HEK293 (cell line): ENCODE results near the gene SLC18A2.

Source experiments
- FEZF1 ChIP-seq: fragments of 450-650 bp; formaldehyde crosslinking; IDR thresholded peaks from 2 replicates; pipeline ENCODE4 v1.5.1; 2016; ENCODE audit warnings: missing biosample characterization, missing genetic modification characterization
- OVOL3 ChIP-seq: fragments of 450-650 bp; formaldehyde crosslinking; IDR thresholded peaks from 2 replicates; pipeline ENCODE4 v1.5.1; 2016; ENCODE audit warnings: missing biosample characterization, missing genetic modification characterization
- SALL2 ChIP-seq: fragments of 450-650 bp; formaldehyde crosslinking; IDR thresholded peaks from 2 replicates; pipeline ENCODE4 v1.5.0; 2017; ENCODE audit warnings: missing biosample characterization, mild to moderate bottlenecking, missing genetic modification characterization, borderline replicate concordance
- SETDB1 ChIP-seq: IDR thresholded peaks from one replicate; pipeline ENCODE4 v1.6.1; 2017; ENCODE audit warnings: mild to moderate bottlenecking, low read length, moderate library complexity, mixed read lengths; ENCODE audit not compliant: insufficient read length
- SP2 ChIP-seq: fragments of 450-650 bp; formaldehyde crosslinking; IDR thresholded peaks from 2 replicates; pipeline ENCODE4 v1.5.1; 2016; ENCODE audit warnings: missing biosample characterization, missing genetic modification characterization
- SP7 ChIP-seq: fragments of 450-650 bp; formaldehyde crosslinking; IDR thresholded peaks from 2 replicates; pipeline ENCODE4 v1.5.1; 2016; ENCODE audit warnings: missing biosample characterization, missing genetic modification characterization
- ZBTB17 ChIP-seq: fragments of 450-650 bp; formaldehyde crosslinking; IDR thresholded peaks from 2 replicates; pipeline ENCODE4 v1.5.1; 2016; ENCODE audit warnings: missing biosample characterization, missing genetic modification characterization
- ZBTB20 ChIP-seq: fragments of 450-650 bp; formaldehyde crosslinking; IDR thresholded peaks from 2 replicates; pipeline ENCODE4 v1.5.1; 2016; ENCODE audit warnings: missing biosample characterization, missing genetic modification characterization
- ZFP3 ChIP-seq: fragments of 450-650 bp; formaldehyde crosslinking; IDR thresholded peaks from 2 replicates; pipeline ENCODE4 v1.5.1; 2016; ENCODE audit warnings: low read depth, missing biosample characterization, missing genetic modification characterization
- ZNF155 ChIP-seq: fragments of 450-650 bp; formaldehyde crosslinking; IDR thresholded peaks from 2 replicates; pipeline ENCODE4 v1.5.1; 2016; ENCODE audit warnings: missing biosample characterization, missing genetic modification characterization
- ZNF16 ChIP-seq: fragments of 450-650 bp; formaldehyde crosslinking; IDR thresholded peaks from 2 replicates; pipeline ENCODE4 v1.5.1; 2016; ENCODE audit warnings: low read depth, missing biosample characterization, missing genetic modification characterization
- ZNF221 ChIP-seq: fragments of 450-650 bp; formaldehyde crosslinking; IDR thresholded peaks from 2 replicates; pipeline ENCODE4 v1.5.1; 2017; ENCODE audit warnings: missing biosample characterization, missing genetic modification characterization, borderline replicate concordance
- ZNF239 ChIP-seq: fragments of 450-650 bp; formaldehyde crosslinking; IDR thresholded peaks from 2 replicates; pipeline ENCODE4 v1.5.1; 2016; ENCODE audit warnings: missing biosample characterization, missing genetic modification characterization
- ZNF302 ChIP-seq: fragments of 450-650 bp; formaldehyde crosslinking; IDR thresholded peaks from 2 replicates; pipeline ENCODE4 v1.5.1; 2016; ENCODE audit warnings: missing biosample characterization, missing genetic modification characterization, low read depth
- ZNF311 ChIP-seq: fragments of 450-650 bp; formaldehyde crosslinking; IDR thresholded peaks from 2 replicates; pipeline ENCODE4 v1.5.1; 2017; ENCODE audit warnings: missing biosample characterization, missing genetic modification characterization, borderline replicate concordance
- ZNF324 ChIP-seq: fragments of 450-650 bp; formaldehyde crosslinking; IDR thresholded peaks from 2 replicates; pipeline ENCODE4 v1.5.1; 2016; ENCODE audit warnings: missing biosample characterization, missing genetic modification characterization
- ZNF335 ChIP-seq: fragments of 450-650 bp; formaldehyde crosslinking; conservative IDR thresholded peaks from 2 replicates; pipeline ENCODE4 v1.5.1; 2016; ENCODE audit warnings: missing biosample characterization, missing genetic modification characterization
- ZNF350 ChIP-seq: fragments of 450-650 bp; formaldehyde crosslinking; IDR thresholded peaks from 2 replicates; pipeline ENCODE4 v1.5.0; 2017; ENCODE audit warnings: missing biosample characterization, mild to moderate bottlenecking, missing genetic modification characterization
- ZNF394 ChIP-seq: fragments of 450-650 bp; formaldehyde crosslinking; IDR thresholded peaks from 2 replicates; pipeline ENCODE4 v1.5.1; 2016; ENCODE audit warnings: missing biosample characterization, missing genetic modification characterization, mild to moderate bottlenecking, moderate library complexity, borderline replicate concordance
- ZNF433 ChIP-seq: fragments of 450-650 bp; formaldehyde crosslinking; IDR thresholded peaks from 2 replicates; pipeline ENCODE4 v1.5.1; 2016; ENCODE audit warnings: missing biosample characterization, missing genetic modification characterization, low read depth
- ZNF48 ChIP-seq: fragments of 450-650 bp; formaldehyde crosslinking; IDR thresholded peaks from 2 replicates; pipeline ENCODE4 v1.5.1; 2016; ENCODE audit warnings: missing biosample characterization, missing genetic modification characterization
- ZNF555 ChIP-seq: fragments of 450-650 bp; formaldehyde crosslinking; conservative IDR thresholded peaks from 2 replicates; pipeline ENCODE4 v1.5.1; 2017; ENCODE audit warnings: missing biosample characterization, mild to moderate bottlenecking, missing genetic modification characterization, inconsistent platforms
- ZNF621 ChIP-seq: fragments of 450-650 bp; formaldehyde crosslinking; IDR thresholded peaks from 2 replicates; pipeline ENCODE4 v1.5.1; 2017; ENCODE audit warnings: missing biosample characterization, missing genetic modification characterization
- ZNF654 ChIP-seq: fragments of 450-650 bp; formaldehyde crosslinking; IDR thresholded peaks from 2 replicates; pipeline ENCODE4 v1.5.1; 2016; ENCODE audit warnings: low read depth, missing biosample characterization, missing genetic modification characterization
- ZNF670 ChIP-seq: fragments of 450-650 bp; formaldehyde crosslinking; IDR thresholded peaks from 2 replicates; pipeline ENCODE4 v1.5.1; 2016; ENCODE audit warnings: missing biosample characterization, missing genetic modification characterization, low read depth
- ZNF747 ChIP-seq: fragments of 450-650 bp; formaldehyde crosslinking; IDR thresholded peaks from 2 replicates; pipeline ENCODE4 v1.5.1; 2016; ENCODE audit warnings: missing biosample characterization, missing genetic modification characterization
- ZSCAN30 ChIP-seq: fragments of 450-650 bp; IDR thresholded peaks from 2 replicates; pipeline ENCODE4 v1.5.1; 2018; ENCODE audit warnings: missing biosample characterization, mild to moderate bottlenecking, missing genetic modification characterization, moderate library complexity
- ZXDB ChIP-seq: fragments of 450-650 bp; formaldehyde crosslinking; IDR thresholded peaks from 2 replicates; pipeline ENCODE4 v1.5.1; 2016; ENCODE audit warnings: missing biosample characterization, missing genetic modification characterization
- TF ChIP-seq, protein P1 (sequence below): fragments of 450-650 bp; formaldehyde crosslinking; optimal IDR thresholded peaks from 2 replicates; pipeline ENCODE3; 2016; ENCODE audit warnings: missing biosample characterization, mild to moderate bottlenecking, missing genetic modification characterization
- TF ChIP-seq, protein P2 (sequence below): fragments of 450-650 bp; formaldehyde crosslinking; IDR thresholded peaks from 2 replicates; pipeline ENCODE4 v1.5.1; 2016; ENCODE audit warnings: missing biosample characterization, missing genetic modification characterization
- TF ChIP-seq, protein P3 (sequence below): fragments of 450-650 bp; formaldehyde crosslinking; IDR thresholded peaks from 2 replicates; pipeline ENCODE4 v1.5.1; 2016; ENCODE audit warnings: missing biosample characterization, missing genetic modification characterization
- TF ChIP-seq, protein P4 (sequence below): fragments of 450-650 bp; formaldehyde crosslinking; IDR thresholded peaks from 2 replicates; pipeline ENCODE4 v1.5.1; 2016; ENCODE audit warnings: missing biosample characterization, missing genetic modification characterization

SLC18A2 gene

DNA sequence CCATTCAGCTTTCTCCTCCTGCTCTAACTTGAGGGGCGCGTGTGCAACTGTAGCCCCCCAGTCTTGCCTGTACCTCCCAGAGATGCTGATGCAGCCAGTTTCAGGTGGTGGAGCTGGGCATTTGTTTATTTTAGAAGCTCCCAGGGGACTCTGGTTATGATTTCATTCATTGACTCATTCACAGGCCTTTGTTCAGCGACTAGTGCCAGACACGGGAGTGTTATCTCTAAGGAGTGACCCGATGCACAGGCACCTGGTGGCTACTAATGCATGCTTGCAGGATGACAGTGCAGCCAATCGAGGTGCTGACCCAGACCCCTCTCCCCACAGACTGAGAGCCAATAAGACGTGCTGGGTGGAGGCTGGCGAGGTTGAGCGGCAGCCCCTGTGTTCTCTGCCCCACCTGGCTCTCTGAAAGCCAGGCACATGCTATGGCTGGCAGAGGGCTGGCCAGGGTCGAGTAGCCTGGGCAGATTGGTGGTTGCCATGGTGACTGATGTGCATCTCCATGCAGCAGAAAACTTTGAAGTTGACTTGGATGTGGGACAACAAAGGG is 19.7 kb upstream of the SLC18A2 start (continued):
- TF ChIP-seq ZNF302 (no peak), SP7 (tag by site-specific recombination) (0 out of 2 replicates have a peak, but pooled peaks have one; percentile 22), ZBTB17 (tag by site-specific recombination) (peak; percentile 64), FEZF1 (tag by site-specific recombination) (no peak), ZNF239 (no peak), ZNF350 (no peak), ZNF311 (tag by site-specific recombination) (no peak), ZNF670 (no peak), OVOL3 (no peak), ZNF324 (no peak), ZNF747 (tag by site-specific recombination) (no peak), SP2 (tag by site-specific recombination) (0 out of 2 replicates have a peak, but pooled peaks have one; percentile 30), ZNF555 (tag by site-specific recombination) (no peak), ZNF654 (no peak), ZNF433 (tag by site-specific recombination) (no peak), ZXDB (0 out of 2 replicates have a peak, but pooled peaks have one; percentile 49), ZNF221 (tag by site-specific recombination) (no peak), SALL2 (no peak), SETDB1 (no peak), ZNF394 (tag by site-specific recombination) (peak; percentile 33; the same call in 1 of the 2 replicates), ZNF155 (tag by site-specific recombination) (no peak), ZBTB20 (no peak), ZFP3 (tag by site-specific recombination) (no peak), ZNF16 (tag by site-specific recombination) (no peak), ZNF335 (tag by site-specific recombination) (0 out of 2 replicates have a peak, but pooled peaks have one; percentile 27), ZNF621 (tag by site-specific recombination) (no peak), ZNF48 (tag by site-specific recombination) (no peak), ZSCAN30 (no peak)
- TF ChIP-seq, protein P1, sequence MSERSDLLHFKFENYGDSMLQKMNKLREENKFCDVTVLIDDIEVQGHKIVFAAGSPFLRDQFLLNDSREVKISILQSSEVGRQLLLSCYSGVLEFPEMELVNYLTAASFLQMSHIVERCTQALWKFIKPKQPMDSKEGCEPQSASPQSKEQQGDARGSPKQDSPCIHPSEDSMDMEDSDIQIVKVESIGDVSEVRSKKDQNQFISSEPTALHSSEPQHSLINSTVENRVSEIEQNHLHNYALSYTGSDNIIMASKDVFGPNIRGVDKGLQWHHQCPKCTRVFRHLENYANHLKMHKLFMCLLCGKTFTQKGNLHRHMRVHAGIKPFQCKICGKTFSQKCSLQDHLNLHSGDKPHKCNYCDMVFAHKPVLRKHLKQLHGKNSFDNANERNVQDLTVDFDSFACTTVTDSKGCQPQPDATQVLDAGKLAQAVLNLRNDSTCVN (tag by site-specific recombination) = no peak
- TF ChIP-seq, protein P2, sequence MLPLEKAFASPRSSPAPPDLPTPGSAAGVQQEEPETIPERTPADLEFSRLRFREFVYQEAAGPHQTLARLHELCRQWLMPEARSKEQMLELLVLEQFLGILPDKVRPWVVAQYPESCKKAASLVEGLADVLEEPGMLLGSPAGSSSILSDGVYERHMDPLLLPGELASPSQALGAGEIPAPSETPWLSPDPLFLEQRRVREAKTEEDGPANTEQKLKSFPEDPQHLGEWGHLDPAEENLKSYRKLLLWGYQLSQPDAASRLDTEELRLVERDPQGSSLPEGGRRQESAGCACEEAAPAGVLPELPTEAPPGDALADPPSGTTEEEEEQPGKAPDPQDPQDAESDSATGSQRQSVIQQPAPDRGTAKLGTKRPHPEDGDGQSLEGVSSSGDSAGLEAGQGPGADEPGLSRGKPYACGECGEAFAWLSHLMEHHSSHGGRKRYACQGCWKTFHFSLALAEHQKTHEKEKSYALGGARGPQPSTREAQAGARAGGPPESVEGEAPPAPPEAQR (tag by site-specific recombination) = no peak
- TF ChIP-seq, protein P3, sequence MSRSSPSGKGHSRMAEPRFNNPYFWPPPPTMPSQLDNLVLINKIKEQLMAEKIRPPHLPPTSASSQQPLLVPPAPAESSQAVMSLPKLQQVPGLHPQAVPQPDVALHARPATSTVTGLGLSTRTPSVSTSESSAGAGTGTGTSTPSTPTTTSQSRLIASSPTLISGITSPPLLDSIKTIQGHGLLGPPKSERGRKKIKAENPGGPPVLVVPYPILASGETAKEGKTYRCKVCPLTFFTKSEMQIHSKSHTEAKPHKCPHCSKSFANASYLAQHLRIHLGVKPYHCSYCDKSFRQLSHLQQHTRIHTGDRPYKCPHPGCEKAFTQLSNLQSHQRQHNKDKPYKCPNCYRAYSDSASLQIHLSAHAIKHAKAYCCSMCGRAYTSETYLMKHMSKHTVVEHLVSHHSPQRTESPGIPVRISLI (tag by site-specific recombination) = no peak
- TF ChIP-seq, protein P4, sequence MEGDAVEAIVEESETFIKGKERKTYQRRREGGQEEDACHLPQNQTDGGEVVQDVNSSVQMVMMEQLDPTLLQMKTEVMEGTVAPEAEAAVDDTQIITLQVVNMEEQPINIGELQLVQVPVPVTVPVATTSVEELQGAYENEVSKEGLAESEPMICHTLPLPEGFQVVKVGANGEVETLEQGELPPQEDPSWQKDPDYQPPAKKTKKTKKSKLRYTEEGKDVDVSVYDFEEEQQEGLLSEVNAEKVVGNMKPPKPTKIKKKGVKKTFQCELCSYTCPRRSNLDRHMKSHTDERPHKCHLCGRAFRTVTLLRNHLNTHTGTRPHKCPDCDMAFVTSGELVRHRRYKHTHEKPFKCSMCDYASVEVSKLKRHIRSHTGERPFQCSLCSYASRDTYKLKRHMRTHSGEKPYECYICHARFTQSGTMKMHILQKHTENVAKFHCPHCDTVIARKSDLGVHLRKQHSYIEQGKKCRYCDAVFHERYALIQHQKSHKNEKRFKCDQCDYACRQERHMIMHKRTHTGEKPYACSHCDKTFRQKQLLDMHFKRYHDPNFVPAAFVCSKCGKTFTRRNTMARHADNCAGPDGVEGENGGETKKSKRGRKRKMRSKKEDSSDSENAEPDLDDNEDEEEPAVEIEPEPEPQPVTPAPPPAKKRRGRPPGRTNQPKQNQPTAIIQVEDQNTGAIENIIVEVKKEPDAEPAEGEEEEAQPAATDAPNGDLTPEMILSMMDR (tag by site-specific recombination) = no peak
